GM21529 (cell line): ENCODE results near the gene DAND5.
"Not testable (repeated sequence)": the region's sequence is repeated elsewhere in the genome, so short reads cannot be mapped to it uniquely, and the experiment has no call there.

Experiments
- ATAC-seq: cut with Tn5 transposase; IDR thresholded peaks from one replicate; pipeline ENCODE4 v1.9.1; 2021; ENCODE audit not compliant: unreplicated experiment

Gene DAND5

DNA sequence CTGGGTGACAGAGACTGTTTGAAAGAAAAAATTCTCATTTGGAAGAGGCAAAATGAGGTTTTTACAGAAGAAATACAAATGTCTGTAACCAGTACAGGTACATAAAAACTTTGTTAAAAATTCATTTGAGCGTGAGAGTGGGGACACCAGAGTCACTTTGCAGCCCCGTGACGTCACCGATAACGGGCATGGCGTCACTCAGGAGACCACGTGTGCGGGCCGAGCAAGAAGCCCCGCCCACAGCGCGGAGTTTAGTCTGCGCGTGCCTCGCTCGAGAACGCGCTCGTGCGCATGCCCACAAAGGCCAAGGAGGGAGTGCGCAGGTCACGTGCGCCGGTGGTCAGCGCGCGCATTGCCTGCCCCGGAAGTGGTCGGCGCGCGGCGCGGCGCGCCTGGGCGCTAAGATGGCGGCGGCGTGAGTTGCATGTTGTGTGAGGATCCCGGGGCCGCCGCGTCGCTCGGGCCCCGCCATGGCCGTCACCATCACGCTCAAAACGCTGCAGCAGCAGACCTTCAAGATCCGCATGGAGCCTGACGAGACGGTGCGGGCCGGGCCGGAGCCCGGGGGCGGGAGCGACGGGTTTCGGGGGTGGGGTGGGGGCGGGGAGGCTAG lies 23.8 kb upstream of the DAND5 start, which contains the start of gene RAD23A:
Gene RAD23A, plus strand, starts transcription at position 384 of the 613 bp plus-strand sequence. Its CDS starts 87 bp downstream, at position 471.
- peak; percentile 60 for ATAC-seq

GRCh38 chr19:12946092-12946721 lies 23.2 kb upstream of the DAND5 start:
- ATAC-seq, result peak; percentile 37

DNA sequence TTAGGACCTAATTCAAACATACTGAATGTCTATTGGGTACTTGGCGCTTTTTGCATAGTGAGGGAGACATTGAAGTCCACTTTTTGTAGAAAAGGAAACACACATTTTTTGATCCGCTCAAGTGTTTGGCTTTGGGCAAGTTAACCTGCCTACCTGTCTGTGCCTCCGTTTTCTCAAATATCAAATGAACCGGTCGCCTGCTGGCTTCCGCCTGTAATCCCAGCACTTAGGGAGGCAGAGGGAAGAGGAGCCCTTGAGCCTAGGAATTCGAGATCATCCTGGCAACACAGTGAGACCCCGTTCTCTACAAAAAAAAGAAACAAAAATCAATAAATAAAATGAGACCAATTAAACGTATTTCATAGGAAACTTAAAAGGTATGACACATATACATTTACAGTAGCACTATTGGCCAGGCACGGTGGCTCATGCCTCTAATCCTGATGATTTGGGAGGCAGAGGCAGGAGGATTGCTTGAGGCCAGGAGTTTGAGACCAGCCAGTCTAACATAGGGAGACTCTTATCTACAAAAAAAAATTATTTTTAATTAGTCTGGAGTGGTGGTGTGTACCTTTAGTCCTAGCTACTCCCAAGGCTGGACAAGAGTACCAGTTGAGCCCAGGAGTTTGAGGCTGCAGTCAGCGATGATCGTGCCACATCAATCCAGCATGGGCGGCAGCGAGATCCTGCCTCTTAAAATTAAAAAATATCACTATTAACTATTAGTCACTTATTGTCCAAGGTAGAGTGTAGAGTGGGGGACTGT lies 22.5 kb upstream of the DAND5 start:
- ATAC-seq, result no peak

DNA sequence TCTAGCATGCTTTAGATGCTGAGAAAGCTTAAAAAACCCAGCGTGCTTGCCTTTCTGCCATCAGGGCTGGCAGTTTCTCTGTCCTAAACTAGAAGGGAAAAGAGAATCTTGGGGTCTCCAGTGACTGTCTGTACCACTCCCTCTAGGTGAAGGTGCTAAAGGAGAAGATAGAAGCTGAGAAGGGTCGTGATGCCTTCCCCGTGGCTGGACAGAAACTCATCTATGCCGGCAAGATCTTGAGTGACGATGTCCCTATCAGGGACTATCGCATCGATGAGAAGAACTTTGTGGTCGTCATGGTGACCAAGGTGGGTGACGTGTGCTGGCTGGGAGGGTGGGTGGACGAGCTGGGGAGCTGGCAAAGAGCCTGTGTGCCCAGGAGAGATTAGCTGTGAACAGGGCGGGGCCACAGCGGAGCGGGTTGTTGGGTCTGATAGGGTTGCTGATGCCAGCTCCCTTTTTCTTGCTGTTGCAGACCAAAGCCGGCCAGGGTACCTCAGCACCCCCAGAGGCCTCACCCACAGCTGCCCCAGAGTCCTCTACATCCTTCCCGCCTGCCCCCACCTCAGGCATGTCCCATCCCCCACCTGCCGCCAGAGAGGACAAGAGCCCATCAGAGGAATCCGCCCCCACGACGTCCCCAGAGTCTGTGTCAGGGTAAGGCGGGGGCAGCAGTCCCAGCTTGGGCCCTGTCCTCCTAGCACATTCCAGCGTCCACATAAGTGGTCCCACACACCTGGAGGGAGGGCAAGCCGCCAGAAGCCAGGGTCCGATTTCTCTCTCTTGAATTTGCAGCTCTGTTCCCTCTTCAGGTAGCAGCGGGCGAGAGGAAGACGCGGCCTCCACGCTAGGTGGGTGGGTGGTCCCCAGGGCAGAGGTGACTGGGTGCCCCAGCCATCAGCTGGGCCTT lies 21.4 kb upstream of the DAND5 start:
- no peak for ATAC-seq

DNA sequence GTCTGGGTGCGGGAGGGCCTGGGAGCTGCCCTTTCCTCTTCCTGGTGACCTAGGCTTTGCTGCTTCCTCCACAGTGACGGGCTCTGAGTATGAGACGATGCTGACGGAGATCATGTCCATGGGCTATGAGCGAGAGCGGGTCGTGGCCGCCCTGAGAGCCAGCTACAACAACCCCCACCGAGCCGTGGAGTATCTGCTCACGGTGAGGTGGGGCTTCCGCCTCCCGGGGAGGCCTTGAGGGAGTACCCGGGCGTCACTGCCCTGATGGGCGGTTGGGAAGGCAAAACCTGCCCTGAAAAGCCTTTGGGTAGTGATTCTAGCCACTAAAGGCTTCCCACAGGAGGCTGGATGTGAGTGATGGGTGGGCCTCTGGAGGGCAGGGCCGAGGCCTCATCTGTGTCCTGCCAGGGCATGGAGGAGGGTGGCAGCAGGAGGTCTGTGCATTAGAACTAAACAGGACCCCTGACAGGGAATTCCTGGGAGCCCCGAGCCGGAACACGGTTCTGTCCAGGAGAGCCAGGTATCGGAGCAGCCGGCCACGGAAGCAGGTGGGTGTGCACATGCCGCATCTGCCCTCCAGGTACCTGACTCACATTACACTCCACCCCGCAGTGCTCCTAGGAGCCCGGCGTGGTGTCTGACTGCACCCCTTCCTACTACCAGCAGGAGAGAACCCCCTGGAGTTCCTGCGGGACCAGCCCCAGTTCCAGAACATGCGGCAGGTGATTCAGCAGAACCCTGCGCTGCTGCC lies 20.6 kb upstream of the DAND5 start:
- no peak for ATAC-seq

DNA sequence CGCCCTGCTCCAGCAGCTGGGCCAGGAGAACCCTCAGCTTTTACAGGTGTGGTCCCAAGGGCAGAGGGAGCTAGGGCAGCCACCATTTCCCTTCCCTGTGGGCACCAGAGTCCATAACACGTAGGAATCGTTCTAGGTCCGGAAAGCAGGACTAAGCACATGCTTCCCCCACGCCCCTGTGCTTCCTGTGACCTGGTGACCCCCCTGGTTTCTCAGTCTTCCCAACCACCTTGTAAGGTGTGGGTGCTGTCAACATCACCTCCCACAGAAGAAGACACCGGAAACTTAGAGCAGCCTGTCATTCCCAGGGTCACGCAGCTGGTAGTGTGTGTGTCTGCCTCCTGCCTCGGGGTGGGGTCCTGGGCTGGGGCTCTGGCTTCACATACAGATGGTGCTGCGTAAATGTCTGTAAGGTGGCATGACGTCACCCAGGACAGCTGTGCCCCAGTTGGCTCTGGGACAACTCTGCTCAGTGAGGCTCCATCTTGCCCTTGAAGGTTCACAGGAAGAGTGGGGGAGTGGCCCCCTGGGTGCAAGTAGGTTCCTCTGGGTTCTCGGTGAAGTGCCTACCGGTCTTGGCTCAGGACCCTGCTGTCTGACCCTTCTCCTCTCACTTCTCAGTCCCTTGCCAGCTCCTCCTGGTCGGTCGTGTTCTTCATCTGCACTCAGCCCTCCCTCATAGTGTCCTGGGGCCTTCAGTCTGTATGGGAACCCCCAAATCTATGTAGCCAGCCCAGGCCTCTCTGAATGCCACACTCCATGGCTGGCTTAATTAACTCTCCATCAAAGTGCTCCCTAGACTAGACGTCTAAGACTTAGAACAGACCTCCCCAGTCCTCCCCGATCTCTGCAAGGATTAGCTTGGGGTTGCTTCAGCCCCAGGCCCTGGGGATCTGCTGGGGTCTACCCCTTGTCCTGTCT lies 19.8 kb upstream of the DAND5 start:
- ATAC-seq, result no peak

DNA sequence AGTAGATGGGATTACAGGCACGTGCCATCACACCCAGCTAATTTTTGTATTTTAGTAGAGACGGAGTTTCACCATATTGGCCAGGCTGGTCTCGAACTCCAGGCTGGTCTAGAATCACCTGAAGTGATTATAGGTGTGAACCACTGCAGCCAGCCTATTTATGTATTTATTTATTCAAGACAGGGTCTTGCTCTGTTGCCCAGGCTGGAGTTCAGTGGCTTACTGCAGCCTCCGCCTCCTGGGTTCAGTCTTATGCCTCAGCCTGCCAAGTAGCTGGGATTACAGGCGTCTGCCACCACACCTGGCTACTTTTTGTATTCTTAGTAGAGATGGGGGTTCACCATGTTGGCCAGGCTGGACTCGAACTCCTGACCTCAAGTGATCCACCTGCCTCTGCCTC lies 17.3 kb upstream of the DAND5 start:
- not testable (repeated sequence) for ATAC-seq

- ATAC-seq, result no peak
Observed at GRCh38 chr19:12952488-12953137, 16.8 kb upstream of the DAND5 start.

DNA sequence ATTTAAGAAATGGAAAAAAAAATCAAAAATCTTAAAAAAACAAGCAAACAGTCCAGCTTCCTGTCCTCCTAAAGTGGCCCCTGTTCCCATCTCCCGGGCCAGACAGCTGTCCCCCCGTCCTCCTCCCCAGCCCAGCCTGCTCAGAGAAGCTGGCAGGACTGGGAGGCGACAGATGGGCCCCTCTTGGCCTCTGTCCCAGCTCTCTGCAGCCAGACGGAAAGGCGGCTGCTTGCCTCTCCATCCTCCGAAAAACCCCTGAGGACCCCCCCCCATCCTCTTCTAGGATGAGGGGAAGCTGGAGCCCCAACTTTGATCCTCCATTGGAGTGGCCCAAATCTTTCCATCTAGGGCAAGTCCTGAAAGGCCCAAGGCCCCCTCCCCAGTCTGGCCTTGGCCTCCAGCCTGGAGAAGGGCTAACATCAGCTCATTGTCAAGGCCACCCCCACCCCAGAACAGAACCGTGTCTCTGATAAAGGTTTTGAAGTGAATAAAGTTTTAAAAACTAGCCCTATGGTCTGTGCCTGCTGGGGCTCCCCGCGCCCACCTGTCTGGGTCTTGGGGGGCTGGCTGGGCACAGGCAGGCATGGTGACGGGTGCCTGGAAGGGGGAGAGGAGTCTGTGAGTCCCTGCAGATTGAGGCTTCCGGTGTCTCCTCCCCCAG lies 16.1 kb upstream of the DAND5 start:
- no peak for ATAC-seq

GRCh38 chr19:12953799-12954611 lies 15.4 kb upstream of the DAND5 start:
- ATAC-seq, result no peak

DNA sequence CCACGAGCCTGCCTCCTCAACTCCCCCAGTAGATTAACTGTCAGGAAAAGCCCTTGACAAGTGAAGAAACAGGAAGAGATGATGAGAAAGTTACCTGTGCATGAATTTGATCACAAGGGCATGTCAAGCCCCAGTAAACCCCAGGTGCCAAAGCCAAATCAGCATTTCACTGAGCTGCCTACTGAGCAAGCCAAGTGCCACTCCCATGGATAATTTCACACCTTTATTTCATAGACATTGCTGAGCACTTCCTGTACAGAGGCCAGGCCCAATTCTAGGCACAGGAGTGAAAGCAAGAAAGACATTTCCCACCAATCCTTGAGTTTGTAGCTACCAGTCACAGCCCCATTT lies 14.8 kb upstream of the DAND5 start:
- no peak for ATAC-seq

DNA sequence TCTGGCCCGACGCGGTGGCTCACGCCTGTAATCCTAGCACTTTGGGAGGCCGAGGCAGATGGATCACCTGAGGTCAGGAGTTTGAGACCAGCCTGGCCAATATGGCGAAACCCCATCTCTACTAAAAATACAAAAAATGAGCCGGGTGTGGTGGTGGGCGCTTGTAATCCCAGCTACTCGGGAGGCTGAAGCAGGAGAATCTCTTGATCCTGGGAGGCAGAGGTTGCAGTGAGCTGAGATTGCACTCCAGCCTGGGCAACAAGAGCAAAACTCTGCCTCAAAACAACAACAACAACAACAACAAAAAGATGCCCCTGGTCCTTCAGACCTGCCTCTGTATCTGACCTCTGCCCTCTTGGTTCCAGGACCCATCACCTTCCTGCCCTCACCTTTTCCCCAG lies 13.8 kb upstream of the DAND5 start:
- ATAC-seq, result not testable (repeated sequence)

- ATAC-seq, result no peak
Observed at GRCh38 chr19:12955996-12956395, 13.4 kb upstream of the DAND5 start.

DNA sequence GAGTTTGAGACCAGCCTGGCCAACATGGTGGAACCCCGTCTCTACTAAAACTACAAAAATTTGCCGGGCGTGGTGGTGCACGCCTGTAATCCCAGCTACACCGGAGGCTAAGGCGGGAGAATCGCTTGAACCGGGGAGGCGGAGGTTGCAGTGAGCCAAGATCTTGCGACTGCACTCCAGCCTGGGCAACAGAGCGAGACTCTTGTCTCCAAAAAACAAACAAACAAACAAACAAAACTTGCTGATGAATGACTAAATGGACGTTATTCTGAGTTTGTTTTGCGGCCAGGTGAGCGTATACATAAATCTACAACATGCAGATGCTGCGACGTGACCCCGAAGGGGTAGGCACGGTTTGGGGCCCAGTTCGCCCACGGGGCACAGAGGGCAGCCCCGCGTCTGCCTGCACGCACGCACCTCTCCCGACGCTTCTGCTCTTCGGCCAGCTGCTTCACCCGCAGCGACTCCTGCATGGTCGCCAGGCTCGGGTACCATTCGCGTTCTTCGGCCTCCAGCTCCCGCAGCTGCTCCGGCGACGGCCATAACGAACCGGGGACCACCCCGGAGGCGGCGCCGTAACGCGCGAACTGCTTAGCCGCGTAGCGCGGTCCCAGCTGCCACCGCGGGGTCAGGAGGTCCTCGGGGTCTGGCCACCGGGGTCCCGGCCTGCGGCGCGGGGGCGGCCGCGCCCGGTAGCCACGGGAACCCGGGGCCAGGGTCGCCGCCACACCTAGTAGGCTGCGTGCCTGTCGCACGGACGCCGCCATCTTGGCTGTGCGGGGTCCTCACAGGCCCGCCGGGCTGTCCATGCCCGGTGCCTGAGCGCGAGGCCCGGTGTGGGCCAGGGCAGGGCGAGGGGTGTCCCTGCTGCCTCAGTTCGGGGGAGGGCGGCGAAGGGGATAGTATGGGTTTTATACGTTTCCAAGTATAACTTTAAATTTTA lies 12.7 kb upstream of the DAND5 start, which contains the start of gene GADD45GIP1:
Gene GADD45GIP1, minus strand, starts transcription at position 778 of the 943 bp plus-strand sequence. Its CDS starts 11 bp downstream, at position 767.
- ATAC-seq, result peak; percentile 65

GRCh38 chr19:12957389-12957952 lies 11.9 kb upstream of the DAND5 start:
- ATAC-seq, result not testable (repeated sequence)

GRCh38 chr19:12959481-12959880 lies 9.9 kb upstream of the DAND5 start:
- no peak for ATAC-seq
